NB4 (cell line): ENCODE results near the gene ZDHHC9.
A peak's percentile ranks its signal among the peaks of the same experiment; 100 is the strongest.

Source experiments
- DNase-seq: peaks from one replicate; pipeline ENCODE4 v3.0.0; 2010; ENCODE audit warnings: low read depth
- H3K4me3 ChIP-seq: one replicate; pipeline ENCODE4 v1.5.1; 2011; ENCODE audit warnings: mild to moderate bottlenecking, low read depth, low read length, moderate library complexity
- MAX ChIP-seq: IDR thresholded peaks from 2 replicates; pipeline ENCODE4 v1.6.1; 2011; ENCODE audit warnings: low read depth, low read length
- MYC ChIP-seq: IDR thresholded peaks from 2 replicates; pipeline ENCODE4 v1.6.1; 2011; ENCODE audit warnings: low read depth, low read length
- POLR2A ChIP-seq: IDR thresholded peaks from 2 replicates; pipeline ENCODE4 v1.6.1; 2011; ENCODE audit warnings: mild to moderate bottlenecking; ENCODE audit not compliant: insufficient read length; ENCODE audit errors: extremely low read depth
- TF ChIP-seq, protein P1 (sequence below): IDR thresholded peaks from one replicate; pipeline ENCODE4 v1.5.1; 2012; ENCODE audit warnings: low read depth, low read length

The ZDHHC9 gene

DNA sequence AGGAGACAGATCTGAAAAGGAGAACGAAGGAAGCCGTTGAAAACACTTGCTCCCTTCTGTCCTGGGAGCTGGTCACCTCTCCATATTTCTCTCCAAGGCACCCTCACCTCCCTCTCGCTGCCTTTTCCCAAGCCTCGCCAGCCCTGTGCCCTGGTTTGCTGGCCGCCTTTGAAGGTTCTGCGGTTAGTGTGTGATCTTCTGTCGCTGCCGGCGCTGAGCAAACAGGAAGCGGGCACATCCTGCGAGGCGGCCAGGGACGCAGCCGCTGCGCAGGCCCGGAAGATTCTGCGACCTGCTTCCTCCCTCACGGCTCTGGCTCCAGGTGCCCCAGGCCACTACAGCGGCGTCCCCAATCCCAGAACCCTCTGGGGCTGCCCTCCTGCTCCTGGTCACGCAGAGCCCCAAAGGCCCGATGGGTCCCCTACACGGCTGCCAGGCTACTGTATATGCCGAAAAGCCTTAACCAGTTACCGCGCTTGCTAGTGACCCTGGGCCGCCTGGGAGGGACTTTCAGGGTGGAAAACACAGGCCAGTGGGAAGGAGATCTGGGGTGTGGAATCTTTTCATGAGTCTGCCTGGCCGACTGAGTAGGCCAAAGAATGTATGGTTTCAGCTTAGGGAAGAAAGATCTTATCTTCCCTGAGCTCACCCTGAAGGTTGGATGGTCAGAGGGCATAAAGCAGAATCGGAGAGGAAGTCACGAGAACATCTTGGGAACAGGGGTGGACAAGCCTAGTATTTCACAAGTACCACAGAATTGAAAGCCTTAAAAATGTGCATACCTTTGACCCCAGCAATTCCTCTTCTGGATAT, 66.3 kb downstream of the ZDHHC9 start:
- peak overlapping the region; percentile 50 for H3K4me3 ChIP-seq
- no peak for TF ChIP-seq MAX
- no peak; the same call in 1 of the 2 replicates for TF ChIP-seq MYC
- TF ChIP-seq POLR2A, result peak; percentile 59
- TF ChIP-seq, protein P1, sequence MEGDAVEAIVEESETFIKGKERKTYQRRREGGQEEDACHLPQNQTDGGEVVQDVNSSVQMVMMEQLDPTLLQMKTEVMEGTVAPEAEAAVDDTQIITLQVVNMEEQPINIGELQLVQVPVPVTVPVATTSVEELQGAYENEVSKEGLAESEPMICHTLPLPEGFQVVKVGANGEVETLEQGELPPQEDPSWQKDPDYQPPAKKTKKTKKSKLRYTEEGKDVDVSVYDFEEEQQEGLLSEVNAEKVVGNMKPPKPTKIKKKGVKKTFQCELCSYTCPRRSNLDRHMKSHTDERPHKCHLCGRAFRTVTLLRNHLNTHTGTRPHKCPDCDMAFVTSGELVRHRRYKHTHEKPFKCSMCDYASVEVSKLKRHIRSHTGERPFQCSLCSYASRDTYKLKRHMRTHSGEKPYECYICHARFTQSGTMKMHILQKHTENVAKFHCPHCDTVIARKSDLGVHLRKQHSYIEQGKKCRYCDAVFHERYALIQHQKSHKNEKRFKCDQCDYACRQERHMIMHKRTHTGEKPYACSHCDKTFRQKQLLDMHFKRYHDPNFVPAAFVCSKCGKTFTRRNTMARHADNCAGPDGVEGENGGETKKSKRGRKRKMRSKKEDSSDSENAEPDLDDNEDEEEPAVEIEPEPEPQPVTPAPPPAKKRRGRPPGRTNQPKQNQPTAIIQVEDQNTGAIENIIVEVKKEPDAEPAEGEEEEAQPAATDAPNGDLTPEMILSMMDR, result no peak
- DNase-seq, result peak; percentile 89

GRCh38 chrX:129773649-129774458, 69.8 kb downstream of the ZDHHC9 start:
- DNase-seq, result peak; percentile 48
- TF ChIP-seq POLR2A (no peak), MYC (no peak), MAX (no peak)
- TF ChIP-seq, protein P1, result no peak
- no peak overlapping the region for H3K4me3 ChIP-seq

DNA sequence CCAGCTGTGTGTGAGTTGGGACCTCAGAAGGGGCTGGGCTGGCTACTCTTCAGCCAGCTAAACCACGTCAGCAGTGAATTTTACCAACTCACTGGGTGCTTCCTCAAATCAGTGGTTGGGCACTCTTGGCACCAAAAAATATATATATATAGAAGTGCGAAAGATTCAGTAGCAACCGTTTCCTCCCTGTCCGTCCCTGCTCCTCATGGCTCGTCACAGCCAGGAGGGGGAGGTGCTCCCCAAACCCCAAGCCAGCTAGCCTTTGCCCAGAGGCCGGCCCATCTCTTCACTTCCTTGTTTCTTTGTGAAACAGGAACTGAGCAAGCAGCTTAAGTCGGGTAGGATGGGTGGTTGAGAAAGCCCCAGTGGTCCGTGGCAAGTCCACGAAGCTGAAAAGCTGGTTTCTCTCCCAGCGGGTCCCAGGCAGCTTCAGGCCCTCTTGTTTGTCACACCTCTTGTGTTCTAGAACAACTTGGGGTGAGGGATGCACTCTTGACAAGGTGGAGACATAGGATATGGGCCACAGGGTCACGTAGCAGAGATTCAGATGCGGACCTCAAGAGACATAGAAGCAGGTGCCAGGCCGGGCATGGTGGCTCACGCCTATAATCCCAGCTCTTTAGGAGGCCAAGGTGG, 70.8 kb downstream of the ZDHHC9 start:
- TF ChIP-seq MYC (peak; percentile 24; the same call in 1 of the 2 replicates), MAX (peak; percentile 53), POLR2A (no peak)
- TF ChIP-seq, protein P1, result no peak
- H3K4me3 ChIP-seq, result no peak overlapping the region
- peak; percentile 95 for DNase-seq

DNA sequence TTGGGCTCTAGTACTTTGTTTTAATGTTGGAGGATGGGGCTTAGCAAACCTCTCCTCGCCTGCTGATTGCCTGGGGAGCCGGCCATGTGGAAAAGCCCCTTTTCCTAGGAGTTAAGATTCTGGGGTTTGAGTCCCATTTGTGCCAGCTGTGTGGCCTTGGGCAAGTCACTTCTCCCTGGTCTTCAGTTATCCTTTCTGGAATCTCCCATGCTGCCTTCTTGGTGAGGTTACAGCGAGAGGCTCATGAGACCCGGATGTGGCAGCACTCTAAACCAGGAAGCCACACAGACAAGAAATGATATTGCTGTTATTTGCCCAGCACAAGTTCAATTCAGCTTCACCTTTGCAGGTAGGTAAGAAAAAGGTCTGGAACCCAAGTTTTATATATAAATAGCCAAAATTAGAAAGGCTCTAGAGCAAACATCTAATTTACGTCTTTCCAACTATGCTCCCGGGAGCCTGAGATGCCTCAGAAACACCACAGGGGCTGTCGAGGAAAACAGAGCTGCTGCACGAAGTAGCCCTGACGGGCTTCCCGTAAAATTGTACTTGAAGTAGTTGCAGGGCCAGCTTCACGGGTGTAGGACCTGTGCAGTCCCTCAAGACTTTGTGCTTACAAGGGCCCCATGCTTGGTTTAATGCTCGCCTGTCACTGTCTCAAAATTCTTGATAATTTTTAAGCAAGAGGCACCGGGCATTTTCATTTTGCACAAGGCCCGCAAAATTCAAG, 72.3 kb downstream of the ZDHHC9 start:
- no peak overlapping the region for H3K4me3 ChIP-seq
- DNase-seq, result no peak
- TF ChIP-seq POLR2A (no peak), MYC (no peak), MAX (no peak)
- TF ChIP-seq, protein P1, result no peak
